Activated CD8-positive, alpha-beta memory T cell treated with anti-CD3 and anti-CD28 coated beads for 1 hour (primary cell): ENCODE measurements around the gene RUVBL1.

Experiments
- DNase-seq, 2 donors: peaks; one replicate each; pipeline ENCODE4 v3.0.0-alpha.2; 2020; ENCODE audit warnings: low read depth in 1 of 2; ENCODE audit errors: extremely low read depth in 1 of 2

The RUVBL1 gene

GRCh38 chr3:128036119-128036518, 87.5 kb downstream of the RUVBL1 start:
- no peak for DNase-seq

GRCh38 chr3:128033102-128033501, 90.5 kb downstream of the RUVBL1 start:
- DNase-seq, result no peak
